HepG2 (cell line): Measurements from ENCODE around the gene PLCB4. TPM values are rescaled to one million over a fixed set of nuclear protein-coding genes. Genes with fewer than 3 reads are reported as not detected.

Experiments used
- ATAC-seq: fragments of 200-7000 bp; cut with Tn5 transposase; 3 replicates; pipeline ENCODE4 v1.9.1; 2020; ENCODE audit warnings: mild to moderate bottlenecking, moderate library complexity
- BruUV-seq: library from RNA; stranded (reverse); fragments of 400-500 nt; replicated peaks from 2 replicates; lab custom pipeline; 2021; lab: Mats Ljungman, UMichigan
- CTCF ChIA-PET: fragments of 300-600 bp; formaldehyde crosslinking; extraction: SDS; loops from one replicate; lab custom pipeline; 2021; ENCODE audit warnings: low total read pairs, inconsistent platforms, low intra/inter-chr PET ratio; lab: Yijun Ruan, JAX
- POLR2A ChIA-PET: fragments of 350-600 bp; sonication (Branson Sonifier 250); formaldehyde crosslinking; loops from one replicate; lab custom pipeline; 2020; ENCODE audit warnings: antibody characterized with exemption, inconsistent platforms; lab: Yijun Ruan, JAX
- DNase-seq: peaks from one replicate; pipeline ENCODE4 v3.0.0-alpha.2; 2015; ENCODE audit warnings: low spot score
- FAIRE-seq: peaks from 3 replicates; lab custom pipeline; 2011; peaks lifted over from hg19 to GRCh38; lab: Jason Lieb, UNC
- H2AFZ ChIP-seq: one replicate; pipeline ENCODE4 v1.6.1; 2011; ENCODE audit warnings: low read length, inconsistent platforms
- H3K27ac ChIP-seq: fragments of 300-600 bp; 3 replicates; pipeline ENCODE4 v1.8.0; 2011; ENCODE audit warnings: mixed run types, mild to moderate bottlenecking, mixed read lengths, low read length, inconsistent platforms; ENCODE audit not compliant: insufficient read depth; ENCODE audit errors: extremely low read length
- H3K27me3 ChIP-seq, 2 experiments: fragments of 200-600 bp in 1 of 2; 2 replicates in 1 of 2; 3 replicates in 1 of 2; pipeline versions ENCODE4 v1.6.0 to v1.8.0; 2011; ENCODE audit warnings: low read length in 2 of 2, mild to moderate bottlenecking in 2 of 2, moderate library complexity in 2 of 2, inconsistent platforms in 1 of 2; ENCODE audit not compliant: insufficient read depth in 2 of 2, control insufficient read depth in 1 of 2
- H3K36me3 ChIP-seq, 2 experiments: fragments of 200-600 bp in 1 of 2; replicated peaks in 1 of 2; 2 replicates in 1 of 2; 3 replicates in 1 of 2; pipeline versions ENCODE4 v1.5.1 to v1.8.0; 2011; ENCODE audit warnings: low read length in 2 of 2, inconsistent platforms in 1 of 2; ENCODE audit not compliant: insufficient read depth in 2 of 2, control insufficient read depth in 1 of 2
- H3K4me1 ChIP-seq: 2 replicates; pipeline ENCODE4 v1.5.1; 2012; ENCODE audit warnings: low read length, inconsistent platforms; ENCODE audit not compliant: insufficient read depth
- H3K4me2 ChIP-seq: 2 replicates; pipeline ENCODE4 v1.6.0; 2011; ENCODE audit warnings: low read depth, low read length, inconsistent platforms
- H3K4me3 ChIP-seq, 3 experiments: fragments of 200-600 bp in 1 of 3; sonication (generic), shearing (Covaris generic) in 1 of 3; replicated peaks in 1 of 3; 2 replicates each; pipeline ENCODE4 v1.5.1; 2011 to 2016; ENCODE audit warnings: low read length in 3 of 3, inconsistent platforms in 2 of 3, low read depth in 2 of 3, mild to moderate bottlenecking in 2 of 3, control low read depth in 1 of 3, mixed read lengths in 1 of 3; ENCODE audit not compliant: insufficient read depth in 1 of 3
- H3K79me2 ChIP-seq: one replicate; pipeline ENCODE4 v1.6.1; 2011; ENCODE audit warnings: low read length, inconsistent platforms; ENCODE audit not compliant: insufficient read depth
- H3K9ac ChIP-seq: 2 replicates; pipeline ENCODE4 v1.6.0; 2011; ENCODE audit warnings: mild to moderate bottlenecking, low read depth, low read length, inconsistent platforms; ENCODE audit not compliant: insufficient read depth
- H3K9me3 ChIP-seq: 2 replicates; pipeline ENCODE4 v1.5.1; 2012; ENCODE audit warnings: mild to moderate bottlenecking, low read length
- H4K20me1 ChIP-seq: 2 replicates; pipeline ENCODE4 v1.6.0; 2011; ENCODE audit warnings: inconsistent platforms, mild to moderate bottlenecking, low read length, moderate library complexity; ENCODE audit not compliant: insufficient read depth
- IKZF5 ChIP-seq: IDR thresholded peaks from 2 replicates; pipeline ENCODE4 v1.6.1; 2018; ENCODE audit warnings: missing genetic modification reagents, mild to moderate bottlenecking, missing compliant biosample characterization
- RBM22 ChIP-seq: fragments of 200-400 bp; formaldehyde crosslinking; optimal IDR thresholded peaks from 2 replicates; pipeline ENCODE3; 2017; ENCODE audit warnings: mild to moderate bottlenecking, low read length, moderate library complexity
- SMAD9 ChIP-seq: sonication (generic); formaldehyde crosslinking; IDR thresholded peaks from 2 replicates; pipeline ENCODE4 v1.5.1; 2020; ENCODE audit warnings: mild to moderate bottlenecking, missing genetic modification reagents
- ZNF10 ChIP-seq: sonication (generic); formaldehyde crosslinking; IDR thresholded peaks from 2 replicates; pipeline ENCODE4 v1.4.0; 2020; ENCODE audit warnings: mild to moderate bottlenecking, low read depth, missing genetic modification reagents, borderline replicate concordance
- ZNF232 ChIP-seq: sonication (generic); formaldehyde crosslinking; IDR thresholded peaks from 2 replicates; pipeline ENCODE4 v1.4.0; 2020; ENCODE audit warnings: missing genetic modification reagents, borderline replicate concordance
- ZNF326 ChIP-seq: sonication (generic); formaldehyde crosslinking; IDR thresholded peaks from 2 replicates; pipeline ENCODE4 v1.4.0; 2020; ENCODE audit warnings: missing genetic modification reagents, borderline replicate concordance
- ZNF580 ChIP-seq: IDR thresholded peaks from 2 replicates; pipeline ENCODE4 v1.6.1; 2016; ENCODE audit warnings: low read depth, borderline replicate concordance
- ZSCAN21 ChIP-seq: sonication (generic); formaldehyde crosslinking; IDR thresholded peaks from 2 replicates; pipeline ENCODE4 v1.8.0; 2022; ENCODE audit warnings: mild to moderate bottlenecking, missing genetic modification reagents, moderate library complexity, borderline replicate concordance
- WGBS: methylation state at CpG from one replicate; pipeline ENCODE4 v1.1.6; 2017; ENCODE audit warnings: low lambda C conversion rate; 5-methylcytosine and 5-hydroxymethylcytosine counted together
- in situ Hi-C: cut with HindIII; loops from 2 replicates; pipeline ENCODE4 v1.10.0; 2017; ENCODE audit warnings: low pct_unique_long_range_greater_than_20kb; ENCODE audit not compliant: extremely low pct_ligation_motif_present
- intact Hi-C: fragments of 100-400 bp; cut with micrococcal nuclease; formaldehyde crosslinking; loops from one replicate; pipeline ENCODE4 v1.10.0; 2022; ENCODE audit not compliant: unreplicated experiment
- polyA plus RNA-seq, 8 experiments: library from polyadenylated mRNA; depleted of rRNA in 3 of 8; stranded (reverse) in 7 of 8; unstranded in 1 of 8; fragments of >200 nt; fragmentation: Illumina TruSeq in 4 of 8; extraction: Trizol in 4 of 8; gene quantifications; 2 replicates each; pipeline versions ENCODE4 v1.2.1 to v1.2.3, GENCODE V29; 2011 to 2016; ENCODE audit warnings: low read depth in 4 of 8, missing spikeins in 1 of 8, mixed read lengths in 1 of 8; ENCODE audit not compliant: insufficient read depth in 1 of 8
- total RNA-seq, 5 experiments: library from RNA; depleted of rRNA; stranded (reverse); fragments of >200 nt; fragmentation: Illumina TruSeq; extraction: Trizol; gene quantifications; 2 replicates each; pipeline ENCODE4 v1.2.3, GENCODE V29; 2016; ENCODE audit warnings: low read depth in 1 of 5

PLCB4 gene
- total and polyA plus RNA-seq, 2 of the 13 experiments (the other 11 are each of a cell fraction or from before 2014, with no cell fraction given) = 0.01 TPM; not detected in 1

GRCh38 chr20:9260027-9260426 is 191.1 kb downstream of the PLCB4 start:
- Histone ChIP-seq H3K27ac (no peak overlapping the region), H3K9me3 (no peaks in the 10 kb centered on the region), H4K20me1 (no peaks in the 10 kb centered on the region), H3K79me2 (no peaks in the 10 kb centered on the region), H3K9ac (no peak overlapping the region), H3K4me2 (no peak overlapping the region), H3K4me3 (no peak overlapping the region), H3K4me1 (no peaks in the 10 kb centered on the region), H3K36me3 (no peaks in the 10 kb centered on the region), H3K27me3 (peaks cover 0 to 6% of the 10 kb centered on the region in 2 experiments; a peak in 1 of 5 replicates), H2AFZ (no peak overlapping the region)
- no peak for DNase-seq
- no TSS peak for BruUV-seq
- in situ Hi-C loops = no loop called here
- no peak for TF ChIP-seq ZNF232 (CRISPR knock-in tag)
- no peak for TF ChIP-seq IKZF5 (CRISPR knock-in tag)
- no peak for TF ChIP-seq ZNF326 (CRISPR knock-in tag)
- ChIA-PET CTCF (no interaction called here), POLR2A (no interaction called here)
- no peak for FAIRE-seq
- intact Hi-C loops = no loop called here
- no peak for ATAC-seq

- ChIA-PET CTCF (no interaction called here), POLR2A (no interaction called here)
- intact Hi-C loops = no loop called here
- H3K27ac ChIP-seq = no peak overlapping the region
- TF ChIP-seq ZSCAN21 (CRISPR knock-in tag) (no peak), RBM22 (no peak), SMAD9 (no peak), ZNF580 (CRISPR knock-in tag) (no peak), ZNF10 (CRISPR knock-in tag) (no peak)
- FAIRE-seq (no peak), DNase-seq (no peak), ATAC-seq (no peak)
- no peak overlapping the region for H2AFZ ChIP-seq
- H3K4me1 ChIP-seq = no peaks in the 10 kb centered on the region
- 0% methylated on average over 2 of the region's 2 CpGs for WGBS
- no peaks in the 10 kb centered on the region for H3K36me3 ChIP-seq
- H3K4me2 ChIP-seq = no peak overlapping the region
- no peak overlapping the region for H3K9ac ChIP-seq
- H4K20me1 ChIP-seq = no peaks in the 10 kb centered on the region
- H3K9me3 ChIP-seq = no peaks in the 10 kb centered on the region
- in situ Hi-C loops = no loop called here
- H3K4me3 ChIP-seq = no peak overlapping the region
- no peaks in the 10 kb centered on the region for H3K79me2 ChIP-seq
- H3K27me3 ChIP-seq = peaks cover 0 to 6% of the 10 kb centered on the region in 2 experiments; a peak in 1 of 5 replicates
- BruUV-seq = no TSS peak
These were observed 192.9 kb downstream of the PLCB4 start for GRCh38 chr20:9261781-9262180.
